D721Med (cell line): ENCODE data around the gene CHMP6.

ENCODE experiments used
- DNase-seq: peaks from one replicate; pipeline ENCODE4 v3.0.0; 2011; ENCODE audit warnings: low spot score; ENCODE audit not compliant: insufficient read length
- FAIRE-seq: peaks from 2 replicates; lab custom pipeline; 2011; peaks lifted over from hg19 to GRCh38; lab: Jason Lieb, UNC
- TF ChIP-seq, protein P1 (sequence below): IDR thresholded peaks from 2 replicates; pipeline ENCODE4 v1.5.1; 2012; ENCODE audit warnings: mild to moderate bottlenecking, control low read depth; ENCODE audit not compliant: insufficient read depth; ENCODE audit errors: missing control alignments

The CHMP6 gene

DNA sequence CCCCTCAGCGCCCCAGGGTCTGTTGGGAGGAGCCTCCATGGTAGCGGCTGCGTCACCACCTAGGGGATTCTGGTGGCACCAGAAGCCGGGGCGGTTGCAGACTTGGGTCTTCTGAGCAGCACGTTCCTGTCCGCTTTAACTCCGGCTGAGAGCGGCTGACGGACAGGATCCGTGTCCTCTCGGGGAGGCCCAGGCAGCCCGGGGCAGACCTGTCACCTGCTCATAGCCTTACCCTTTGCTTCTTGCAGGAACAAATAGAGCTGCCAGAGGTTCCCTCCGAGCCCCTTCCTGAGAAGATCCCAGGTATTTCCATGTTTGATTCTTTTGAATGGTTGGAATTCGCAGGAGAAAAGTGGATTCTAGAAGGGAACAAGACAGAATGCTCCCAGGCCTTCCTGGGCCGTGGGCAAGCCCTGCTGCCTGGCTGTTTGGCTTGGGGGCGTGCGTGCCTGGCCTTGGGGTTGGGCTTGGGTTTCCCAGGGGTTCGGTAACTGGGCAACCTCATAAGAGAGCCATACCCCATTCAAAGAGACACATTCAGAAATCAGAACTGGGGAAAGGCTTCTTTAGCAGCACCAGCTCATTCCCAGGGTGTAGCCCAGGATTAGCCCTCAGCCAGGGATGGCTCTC is 6.6 kb downstream of the CHMP6 start:
- FAIRE-seq (no peak), DNase-seq (no peak)
- TF ChIP-seq, protein P1, sequence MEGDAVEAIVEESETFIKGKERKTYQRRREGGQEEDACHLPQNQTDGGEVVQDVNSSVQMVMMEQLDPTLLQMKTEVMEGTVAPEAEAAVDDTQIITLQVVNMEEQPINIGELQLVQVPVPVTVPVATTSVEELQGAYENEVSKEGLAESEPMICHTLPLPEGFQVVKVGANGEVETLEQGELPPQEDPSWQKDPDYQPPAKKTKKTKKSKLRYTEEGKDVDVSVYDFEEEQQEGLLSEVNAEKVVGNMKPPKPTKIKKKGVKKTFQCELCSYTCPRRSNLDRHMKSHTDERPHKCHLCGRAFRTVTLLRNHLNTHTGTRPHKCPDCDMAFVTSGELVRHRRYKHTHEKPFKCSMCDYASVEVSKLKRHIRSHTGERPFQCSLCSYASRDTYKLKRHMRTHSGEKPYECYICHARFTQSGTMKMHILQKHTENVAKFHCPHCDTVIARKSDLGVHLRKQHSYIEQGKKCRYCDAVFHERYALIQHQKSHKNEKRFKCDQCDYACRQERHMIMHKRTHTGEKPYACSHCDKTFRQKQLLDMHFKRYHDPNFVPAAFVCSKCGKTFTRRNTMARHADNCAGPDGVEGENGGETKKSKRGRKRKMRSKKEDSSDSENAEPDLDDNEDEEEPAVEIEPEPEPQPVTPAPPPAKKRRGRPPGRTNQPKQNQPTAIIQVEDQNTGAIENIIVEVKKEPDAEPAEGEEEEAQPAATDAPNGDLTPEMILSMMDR = no peak

DNA sequence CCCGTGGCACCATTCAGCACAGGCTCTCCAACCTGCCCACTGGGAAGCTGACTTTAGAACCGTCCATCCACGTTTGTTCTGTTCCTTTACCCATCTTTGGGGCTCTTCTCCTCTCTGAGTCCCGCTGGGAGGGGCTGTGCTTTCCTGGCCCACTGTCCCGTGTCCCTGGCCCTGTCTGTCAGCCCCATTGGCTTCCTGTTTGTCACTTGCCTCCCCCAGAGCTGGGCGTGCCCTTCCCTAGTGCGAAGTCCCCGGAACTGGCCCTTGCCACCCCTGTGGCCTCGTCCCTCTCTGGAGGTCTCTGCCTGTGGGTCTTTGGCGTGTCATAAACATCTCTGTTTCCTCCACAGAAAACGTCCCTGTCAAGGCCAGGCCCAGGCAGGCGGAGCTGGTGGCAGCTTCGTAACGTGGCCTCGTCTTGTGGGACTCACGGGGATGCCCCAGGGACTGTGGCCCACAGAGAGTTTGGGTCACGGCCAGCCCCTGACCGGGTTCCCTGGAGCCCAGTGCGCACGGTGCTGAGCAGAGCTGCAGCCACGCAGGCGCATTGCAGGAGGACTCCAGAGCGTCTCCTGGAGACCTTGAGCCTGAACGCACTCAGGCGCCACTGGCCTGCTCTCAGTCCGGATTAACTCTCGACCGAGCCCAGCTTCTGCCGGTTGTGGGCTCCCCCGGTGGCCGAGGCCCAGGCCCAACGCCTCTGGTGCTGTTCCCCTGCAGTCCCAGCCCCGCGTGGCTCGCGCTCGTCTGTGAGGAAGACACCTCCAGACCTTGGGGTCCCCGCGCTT is 7.3 kb downstream of the CHMP6 start:
- FAIRE-seq = no peak
- DNase-seq = no peak
- TF ChIP-seq, protein P1 = no peak

DNA sequence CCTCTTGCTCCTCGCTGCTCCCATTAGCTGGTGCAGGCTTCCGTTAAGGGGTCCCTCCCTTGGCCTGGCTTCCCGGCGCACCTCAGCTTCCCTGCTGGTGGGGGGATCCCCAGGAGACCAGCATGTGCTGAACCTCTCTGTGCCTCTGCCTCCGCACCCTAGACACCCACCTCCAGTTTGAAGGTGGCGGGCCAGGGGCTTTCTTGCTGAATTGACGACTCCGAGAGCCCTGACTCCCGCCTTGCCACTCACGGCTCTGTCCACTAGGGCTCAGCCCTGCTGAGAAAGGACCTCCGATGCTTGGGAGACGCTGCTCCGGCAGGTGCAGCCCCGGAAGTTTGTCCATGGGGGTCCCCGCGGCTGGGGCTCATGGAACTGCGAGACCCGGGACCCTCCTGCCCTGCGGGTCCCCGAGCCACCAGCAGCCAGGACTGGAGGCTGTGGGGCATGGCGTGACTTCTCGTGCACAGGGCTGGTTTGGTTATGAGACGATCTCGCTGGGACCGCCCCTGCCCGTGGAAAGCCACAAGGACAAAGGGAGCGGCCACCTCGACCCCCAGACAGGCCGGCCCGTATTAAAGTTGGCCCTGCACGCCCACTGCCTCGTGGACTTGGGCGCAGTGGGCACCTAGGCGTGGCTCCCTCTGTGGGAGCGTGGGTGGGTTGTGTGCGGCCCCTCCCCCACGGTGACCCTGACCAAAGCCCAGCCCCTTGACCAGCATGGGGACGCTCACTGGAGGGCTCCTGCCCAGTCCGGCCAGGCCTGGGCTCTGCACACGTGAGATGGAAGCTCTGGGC is 8.1 kb downstream of the CHMP6 start:
- FAIRE-seq = no peak
- TF ChIP-seq, protein P1 = no peak

GRCh38 chr17:81000334-81000630 is 8.6 kb downstream of the CHMP6 start:
- TF ChIP-seq, protein P1 = no peak
- DNase-seq (no peak), FAIRE-seq (no peak)

More for the DNA sequence above, 8.1 kb downstream of the CHMP6 start:
- no peak for DNase-seq

DNA sequence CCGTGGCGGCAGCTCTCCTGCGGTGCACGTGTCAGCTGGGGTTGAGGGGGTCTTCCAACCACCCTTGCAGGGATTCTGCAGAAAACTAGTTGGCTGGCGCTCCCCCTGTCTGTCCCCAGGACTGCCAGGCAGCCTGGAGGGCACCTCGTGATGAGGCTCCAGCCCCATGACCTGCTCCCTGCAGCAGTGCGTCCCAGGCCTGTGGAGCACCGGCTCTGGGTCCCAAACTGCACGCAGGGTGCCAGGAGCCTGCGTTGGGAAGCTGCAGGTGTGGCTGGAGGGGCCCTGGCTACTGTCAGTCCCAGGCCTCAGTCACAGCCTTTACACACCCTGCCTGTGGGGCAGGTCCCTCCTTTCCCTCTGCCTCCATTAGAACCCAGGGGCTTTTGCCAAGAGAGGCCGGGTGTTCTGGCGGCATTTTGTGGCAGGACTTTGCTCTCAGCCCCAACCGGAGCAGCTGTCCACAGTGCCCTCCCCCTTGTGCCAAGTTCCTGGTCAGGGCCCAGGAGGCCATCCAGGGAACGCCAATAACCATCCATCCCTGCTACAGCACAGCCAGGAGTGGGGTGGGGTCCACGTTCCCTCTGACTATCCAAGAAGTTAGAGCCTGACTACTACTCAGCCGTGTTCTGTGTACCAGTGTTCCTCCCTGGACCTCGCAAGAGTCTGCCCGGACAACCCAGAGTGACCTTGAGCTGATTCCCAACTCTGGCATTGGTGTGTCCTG is 9.2 kb downstream of the CHMP6 start:
- DNase-seq (no peak), FAIRE-seq (no peak)
- TF ChIP-seq, protein P1 = no peak

GRCh38 chr17:81002013-81002384 is 10.4 kb downstream of the CHMP6 start:
- no peak for FAIRE-seq
- no peak for DNase-seq
- TF ChIP-seq, protein P1 = no peak
